Astrocyte (in vitro differentiated cells and primary cell): ENCODE measurements around the gene MMP12. TPM values are rescaled to one million over a fixed set of nuclear protein-coding genes. Genes with fewer than 3 reads are reported as not detected.

Experiments used
- DNase-seq: peaks from one replicate; pipeline ENCODE4 v3.0.0-alpha.2; 2010; ENCODE audit warnings: low read depth
- FAIRE-seq: peaks from 2 replicates; lab custom pipeline; 2011; peaks lifted over from hg19 to GRCh38; lab: Jason Lieb, UNC
- H2AFZ ChIP-seq: 2 replicates; pipeline ENCODE4 v1.6.0; 2012; ENCODE audit warnings: low read depth, low read length, inconsistent platforms
- H3K27ac ChIP-seq: 2 replicates; pipeline ENCODE4 v1.5.1; 2011; ENCODE audit warnings: low read depth, low read length, inconsistent platforms
- H3K27me3 ChIP-seq: 2 replicates; pipeline ENCODE4 v1.6.0; 2011; ENCODE audit warnings: low read length, inconsistent platforms; ENCODE audit not compliant: insufficient read depth
- H3K36me3 ChIP-seq: 2 replicates; pipeline ENCODE4 v1.5.1; 2011; ENCODE audit warnings: low read length, inconsistent platforms; ENCODE audit not compliant: insufficient read depth
- H3K4me1 ChIP-seq: 2 replicates; pipeline ENCODE4 v1.5.1; 2011; ENCODE audit warnings: low read length, inconsistent platforms; ENCODE audit not compliant: insufficient read depth
- H3K4me2 ChIP-seq: 2 replicates; pipeline ENCODE4 v1.6.0; 2012; ENCODE audit warnings: low read length, inconsistent platforms
- H3K4me3 ChIP-seq: 2 replicates; pipeline ENCODE4 v1.5.1; 2011; ENCODE audit warnings: low read depth, mild to moderate bottlenecking, low read length, inconsistent platforms; ENCODE audit not compliant: insufficient read depth
- H3K79me2 ChIP-seq: 2 replicates; pipeline ENCODE4 v1.6.0; 2012; ENCODE audit warnings: mild to moderate bottlenecking, low read length, inconsistent platforms; ENCODE audit not compliant: insufficient read depth
- H3K9ac ChIP-seq: 2 replicates; pipeline ENCODE4 v1.6.0; 2012; ENCODE audit warnings: mild to moderate bottlenecking, low read length, inconsistent platforms
- H3K9me3 ChIP-seq: 2 replicates; pipeline ENCODE4 v1.5.1; 2012; ENCODE audit warnings: low read depth, mild to moderate bottlenecking, low read length, inconsistent platforms; ENCODE audit not compliant: insufficient read depth
- H4K20me1 ChIP-seq: 2 replicates; pipeline ENCODE4 v1.6.0; 2012; ENCODE audit warnings: low read length, inconsistent platforms; ENCODE audit not compliant: insufficient read depth
- H3K27ac Mint-ChIP-seq: one replicate; pipeline ENCODE4 v1.8.0; 2021; ENCODE audit warnings: mild to moderate bottlenecking, mixed read lengths; ENCODE audit not compliant: unreplicated experiment
- H3K27me3 Mint-ChIP-seq: one replicate; pipeline ENCODE4 v1.8.0; 2021; ENCODE audit warnings: low read depth, mixed read lengths; ENCODE audit not compliant: unreplicated experiment
- H3K36me3 Mint-ChIP-seq: one replicate; pipeline ENCODE4 v1.8.0; 2021; ENCODE audit warnings: low read depth, mixed read lengths; ENCODE audit not compliant: unreplicated experiment
- H3K4me1 Mint-ChIP-seq: one replicate; pipeline ENCODE4 v1.8.0; 2021; ENCODE audit warnings: low read depth, mixed read lengths; ENCODE audit not compliant: unreplicated experiment
- H3K4me3 Mint-ChIP-seq: one replicate; pipeline ENCODE4 v1.8.0; 2021; ENCODE audit warnings: mild to moderate bottlenecking, moderate library complexity, mixed read lengths; ENCODE audit not compliant: unreplicated experiment
- H3K9me3 Mint-ChIP-seq: one replicate; pipeline ENCODE4 v1.8.0; 2021; ENCODE audit warnings: mild to moderate bottlenecking, mixed read lengths; ENCODE audit not compliant: unreplicated experiment
- EZH2 ChIP-seq: IDR thresholded peaks from 2 replicates; pipeline ENCODE4 v1.6.1; 2012; ENCODE audit warnings: mild to moderate bottlenecking, low read length, inconsistent platforms; ENCODE audit not compliant: insufficient read depth
- total RNA-seq: library from RNA; stranded (reverse); gene quantifications from 2 replicates; pipeline ENCODE4 v1.2.1, GENCODE V29; 2021
- TF ChIP-seq, protein P1 (sequence below): IDR thresholded peaks from 2 replicates; pipeline ENCODE4 v1.5.1; 2011; ENCODE audit warnings: low read depth, mild to moderate bottlenecking, inconsistent platforms, low read length, moderate library complexity; ENCODE audit not compliant: insufficient read depth

MMP12 gene
- total RNA-seq, 1 donor from 2014 or later = not detected

DNA sequence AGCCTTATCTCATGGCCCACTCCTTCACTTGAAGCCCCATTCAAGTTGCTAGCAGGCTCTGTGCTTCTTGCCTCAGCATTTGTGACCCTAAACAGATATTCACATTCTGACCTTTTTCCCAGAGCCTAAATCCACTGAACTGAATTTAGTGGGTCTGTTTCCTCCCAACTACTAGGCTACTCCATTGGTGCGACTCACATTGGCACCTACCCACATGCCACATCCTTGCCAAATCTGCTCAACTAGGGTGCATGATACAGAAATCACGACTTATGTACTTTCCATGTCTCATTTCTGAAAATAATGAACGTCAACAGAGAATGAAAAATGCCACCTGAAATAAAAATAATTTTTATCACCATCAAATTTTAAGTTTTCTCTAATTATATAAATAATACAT lies 8.4 kb upstream of the MMP12 start:
- H3K36me3 Mint-ChIP-seq = peaks cover 2% of the 10 kb centered on the region

DNA sequence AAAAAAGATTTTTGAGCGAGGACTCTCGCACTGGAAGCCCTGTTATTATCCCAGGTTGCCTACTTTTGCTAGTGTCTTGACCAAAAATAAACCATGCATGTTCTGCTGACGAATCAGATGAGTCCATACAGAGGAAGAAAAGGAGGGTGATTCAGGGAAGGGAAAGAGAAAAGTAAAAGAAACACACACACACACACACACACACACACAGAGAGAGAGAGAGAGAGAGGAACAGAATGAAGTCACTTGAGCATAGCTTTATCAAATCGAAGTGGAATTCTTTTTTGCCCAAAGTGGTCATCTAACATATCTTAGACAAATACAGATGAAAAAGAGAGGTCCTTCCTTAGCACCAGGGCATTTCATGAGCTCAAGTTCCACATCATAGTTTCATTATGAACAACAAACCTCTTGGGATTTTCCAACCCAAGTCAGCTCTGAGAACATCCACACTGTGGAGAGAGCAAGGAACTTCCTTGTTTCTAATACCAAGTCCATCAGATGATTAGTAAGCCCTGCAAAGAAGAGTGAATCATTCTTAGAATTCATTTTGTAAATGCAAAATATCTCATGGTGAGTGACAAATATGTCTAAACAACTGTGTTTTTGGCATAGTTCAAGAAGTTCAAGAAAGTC lies 7.7 kb upstream of the MMP12 start:
- Histone ChIP-seq H3K27ac (no peak overlapping the region), H3K27me3 (no peaks in the 10 kb centered on the region), H3K79me2 (no peaks in the 10 kb centered on the region), H3K4me2 (no peak overlapping the region), H2AFZ (no peak overlapping the region), H3K4me1 (no peaks in the 10 kb centered on the region), H3K4me3 (no peak overlapping the region), H3K9me3 (no peaks in the 10 kb centered on the region), H4K20me1 (no peaks in the 10 kb centered on the region), H3K9ac (no peak overlapping the region), H3K36me3 (no peaks in the 10 kb centered on the region)
- no peak overlapping the region for H3K4me3 Mint-ChIP-seq
- H3K27ac Mint-ChIP-seq = no peak overlapping the region
- FAIRE-seq (no peak), DNase-seq (peak; percentile 36)
- H3K9me3 Mint-ChIP-seq = peaks cover 7% of the 10 kb centered on the region
- H3K27me3 Mint-ChIP-seq = peaks cover 4% of the 10 kb centered on the region
- H3K4me1 Mint-ChIP-seq = no peaks in the 10 kb centered on the region
- no peak for TF ChIP-seq EZH2
- TF ChIP-seq, protein P1, sequence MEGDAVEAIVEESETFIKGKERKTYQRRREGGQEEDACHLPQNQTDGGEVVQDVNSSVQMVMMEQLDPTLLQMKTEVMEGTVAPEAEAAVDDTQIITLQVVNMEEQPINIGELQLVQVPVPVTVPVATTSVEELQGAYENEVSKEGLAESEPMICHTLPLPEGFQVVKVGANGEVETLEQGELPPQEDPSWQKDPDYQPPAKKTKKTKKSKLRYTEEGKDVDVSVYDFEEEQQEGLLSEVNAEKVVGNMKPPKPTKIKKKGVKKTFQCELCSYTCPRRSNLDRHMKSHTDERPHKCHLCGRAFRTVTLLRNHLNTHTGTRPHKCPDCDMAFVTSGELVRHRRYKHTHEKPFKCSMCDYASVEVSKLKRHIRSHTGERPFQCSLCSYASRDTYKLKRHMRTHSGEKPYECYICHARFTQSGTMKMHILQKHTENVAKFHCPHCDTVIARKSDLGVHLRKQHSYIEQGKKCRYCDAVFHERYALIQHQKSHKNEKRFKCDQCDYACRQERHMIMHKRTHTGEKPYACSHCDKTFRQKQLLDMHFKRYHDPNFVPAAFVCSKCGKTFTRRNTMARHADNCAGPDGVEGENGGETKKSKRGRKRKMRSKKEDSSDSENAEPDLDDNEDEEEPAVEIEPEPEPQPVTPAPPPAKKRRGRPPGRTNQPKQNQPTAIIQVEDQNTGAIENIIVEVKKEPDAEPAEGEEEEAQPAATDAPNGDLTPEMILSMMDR = no peak
- peaks cover 2% of the 10 kb centered on the region for H3K36me3 Mint-ChIP-seq

More for the DNA sequence above, 8.4 kb upstream of the MMP12 start:
- TF ChIP-seq EZH2 = no peak
- TF ChIP-seq, protein P1 = no peak
- peaks cover 4% of the 10 kb centered on the region for H3K27me3 Mint-ChIP-seq
- H2AFZ ChIP-seq = no peak overlapping the region
- H3K27ac ChIP-seq = no peak overlapping the region
- H3K4me2 ChIP-seq = no peak overlapping the region
- no peaks in the 10 kb centered on the region for H3K4me1 Mint-ChIP-seq
- DNase-seq = no peak
- no peaks in the 10 kb centered on the region for H3K79me2 ChIP-seq
- H3K27ac Mint-ChIP-seq = no peak overlapping the region
- H3K27me3 ChIP-seq = no peaks in the 10 kb centered on the region
- H3K36me3 ChIP-seq = no peaks in the 10 kb centered on the region
- no peak overlapping the region for H3K9ac ChIP-seq
- no peaks in the 10 kb centered on the region for H4K20me1 ChIP-seq
- H3K4me3 Mint-ChIP-seq = no peak overlapping the region
- FAIRE-seq = no peak
- no peaks in the 10 kb centered on the region for H3K4me1 ChIP-seq
- no peaks in the 10 kb centered on the region for H3K9me3 ChIP-seq
- peaks cover 7% of the 10 kb centered on the region for H3K9me3 Mint-ChIP-seq
- no peak overlapping the region for H3K4me3 ChIP-seq

DNA sequence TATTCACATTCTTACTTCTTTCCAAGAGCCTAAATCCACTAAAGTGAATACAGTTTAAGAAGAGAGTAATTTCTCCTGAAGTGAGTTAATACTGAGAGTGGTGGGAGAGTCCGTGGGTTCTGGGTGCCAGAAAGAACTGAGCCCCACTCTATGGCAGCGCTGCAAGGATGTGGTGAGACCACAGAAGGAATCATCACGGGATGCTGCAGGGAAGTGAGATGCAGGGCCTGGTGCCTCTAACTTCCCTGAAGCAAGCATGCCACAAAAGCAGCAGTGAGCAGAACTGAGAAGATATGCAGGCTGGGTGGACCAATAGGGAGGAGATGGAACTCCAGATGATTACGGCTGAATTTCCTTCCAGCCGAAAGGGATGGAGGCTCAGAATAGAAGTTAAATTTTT lies 5.0 kb upstream of the MMP12 start:
- Mint-ChIP-seq H3K4me1 (no peaks in the 10 kb centered on the region), H3K4me3 (no peak overlapping the region), H3K27ac (no peak overlapping the region), H3K9me3 (peaks cover 7% of the 10 kb centered on the region), H3K36me3 (no peaks in the 10 kb centered on the region), H3K27me3 (no peaks in the 10 kb centered on the region)
- H3K27ac ChIP-seq = no peak overlapping the region
- no peaks in the 10 kb centered on the region for H3K9me3 ChIP-seq
- H3K4me2 ChIP-seq = no peak overlapping the region
- no peak overlapping the region for H3K4me3 ChIP-seq
- no peaks in the 10 kb centered on the region for H3K27me3 ChIP-seq
- TF ChIP-seq EZH2 = no peak
- TF ChIP-seq, protein P1 = no peak
- no peak overlapping the region for H3K9ac ChIP-seq
- H2AFZ ChIP-seq = no peak overlapping the region
- no peaks in the 10 kb centered on the region for H4K20me1 ChIP-seq
- no peaks in the 10 kb centered on the region for H3K79me2 ChIP-seq
- H3K4me1 ChIP-seq = no peaks in the 10 kb centered on the region
- no peak for DNase-seq
- no peaks in the 10 kb centered on the region for H3K36me3 ChIP-seq
- FAIRE-seq = no peak
